OCI-LY1 (cell line): Measurements from ENCODE around the gene FMN2.

ENCODE experiments used
- H2AFZ ChIP-seq: fragments of 200-600 bp; sonication (generic), shearing (Covaris generic); 2 replicates; pipeline ENCODE4 v1.6.0; 2014; ENCODE audit warnings: antibody characterized with exemption, mild to moderate bottlenecking, low read length
- H3F3A ChIP-seq: fragments of 200-600 bp; sonication (generic), shearing (Covaris generic); 2 replicates; pipeline ENCODE4 v1.6.0; 2014; ENCODE audit warnings: mild to moderate bottlenecking, antibody characterized with exemption, low read length, moderate library complexity; ENCODE audit not compliant: insufficient read depth
- H3K27ac ChIP-seq: fragments of 200-600 bp; sonication (generic); 2 replicates; pipeline ENCODE4 v1.5.1; 2014; ENCODE audit warnings: low read length, mixed run types, mild to moderate bottlenecking, low read depth; ENCODE audit not compliant: poor library complexity, severe bottlenecking
- H3K27me3 ChIP-seq: fragments of 200-600 bp; sonication (generic); 2 replicates; pipeline ENCODE4 v1.6.0; 2014; ENCODE audit warnings: antibody characterized with exemption, mild to moderate bottlenecking, low read length, moderate library complexity; ENCODE audit not compliant: insufficient read depth
- H3K36me3 ChIP-seq: fragments of 200-600 bp; sonication (generic); 2 replicates; pipeline ENCODE4 v1.6.1; 2014; ENCODE audit warnings: mild to moderate bottlenecking, antibody characterized with exemption, low read length, moderate library complexity, mixed read lengths; ENCODE audit not compliant: insufficient read depth
- H3K4me1 ChIP-seq: fragments of 200-600 bp; sonication (generic); 2 replicates; pipeline ENCODE4 v1.5.1; 2014; ENCODE audit warnings: mild to moderate bottlenecking, low read length, moderate library complexity; ENCODE audit not compliant: insufficient read depth, severe bottlenecking
- H3K4me2 ChIP-seq: fragments of 200-600 bp; sonication (generic), shearing (Covaris generic); 2 replicates; pipeline ENCODE4 v1.6.1; 2014; ENCODE audit warnings: low read length
- H3K4me3 ChIP-seq: fragments of 200-600 bp; sonication (generic); 2 replicates; pipeline ENCODE4 v1.5.1; 2014; ENCODE audit warnings: low read length, low read depth, mild to moderate bottlenecking, mixed read lengths; ENCODE audit not compliant: poor library complexity, severe bottlenecking
- H3K79me2 ChIP-seq: fragments of 200-600 bp; shearing (Covaris generic); 2 replicates; pipeline ENCODE4 v1.6.1; 2016; ENCODE audit warnings: mixed run types, low read length, mixed read lengths; ENCODE audit not compliant: insufficient read depth
- H3K9ac ChIP-seq: fragments of 200-600 bp; sonication (generic), shearing (Covaris generic); 2 replicates; pipeline ENCODE4 v1.6.1; 2014; ENCODE audit warnings: mild to moderate bottlenecking, low read length, mixed read lengths
- H3K9me2 ChIP-seq: fragments of 200-600 bp; sonication (generic), shearing (Covaris generic); 2 replicates; pipeline ENCODE4 v1.6.1; 2014; ENCODE audit warnings: low read depth, mild to moderate bottlenecking, low read length, mixed read lengths
- H3K9me3 ChIP-seq: fragments of 200-600 bp; shearing (Covaris generic); 2 replicates; pipeline ENCODE4 v1.6.1; 2014; ENCODE audit warnings: low read length, mixed read lengths
- H4K20me1 ChIP-seq: fragments of 200-600 bp; sonication (generic), shearing (Covaris generic); 2 replicates; pipeline ENCODE4 v1.6.0; 2016; ENCODE audit warnings: mild to moderate bottlenecking, low read length; ENCODE audit not compliant: insufficient read depth
- EZH2 ChIP-seq: fragments of 200-600 bp; sonication (generic), shearing (Covaris generic); IDR thresholded peaks from 2 replicates; pipeline ENCODE4 v1.8.0; 2017; ENCODE audit warnings: borderline replicate concordance, mixed run types, mild to moderate bottlenecking, antibody characterized with exemption, low read length, moderate library complexity, mixed read lengths
- TF ChIP-seq, protein P1 (sequence below): fragments of 200-600 bp; sonication (generic), shearing (Covaris generic); IDR thresholded peaks from 2 replicates; pipeline ENCODE4 v1.5.1; 2017; ENCODE audit warnings: mild to moderate bottlenecking, antibody characterized with exemption, low read length, moderate library complexity, mixed read lengths

The FMN2 gene

DNA sequence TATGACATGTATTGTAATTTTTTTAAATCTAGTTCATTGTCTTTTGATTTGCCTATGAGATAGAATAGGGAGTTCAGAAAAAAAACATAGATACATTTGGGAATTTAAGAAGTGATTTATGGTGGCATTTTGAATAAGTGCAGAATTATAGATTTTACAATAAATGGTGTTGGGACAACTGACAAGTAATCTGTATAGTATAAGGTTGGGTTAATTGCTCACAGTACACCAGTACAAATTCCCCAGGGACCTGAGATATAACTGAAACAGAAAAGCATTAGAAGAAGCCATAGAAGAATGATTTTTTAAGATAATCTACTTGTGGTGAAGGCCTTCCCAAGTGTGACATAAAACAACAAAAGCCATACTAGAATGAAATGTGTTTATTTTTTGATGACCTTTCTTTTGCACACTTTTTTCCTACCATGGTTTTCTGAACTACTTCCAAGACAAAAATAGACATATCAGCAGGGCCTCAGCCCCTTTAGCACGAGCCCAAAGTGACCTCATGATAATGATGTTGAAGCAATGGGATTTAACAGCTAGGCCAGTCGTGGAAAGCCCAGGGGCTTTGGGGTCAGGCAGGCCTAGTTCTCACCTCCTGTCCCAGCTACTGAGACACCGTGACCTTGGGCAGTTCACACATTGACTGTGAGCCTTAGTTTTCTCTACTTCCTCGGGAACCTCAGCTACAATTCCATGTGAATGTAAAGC, 432.8 kb downstream of the FMN2 start:
- Histone ChIP-seq H3K27me3 (no peaks in the 10 kb centered on the region), H3K36me3 (no peaks in the 10 kb centered on the region), H3K9me2 (no peaks in the 10 kb centered on the region), H3F3A (no peaks in the 10 kb centered on the region), H3K4me2 (no peak overlapping the region), H3K4me3 (no peak overlapping the region), H4K20me1 (no peaks in the 10 kb centered on the region), H2AFZ (no peak overlapping the region), H3K79me2 (no peaks in the 10 kb centered on the region), H3K27ac (no peak overlapping the region), H3K9me3 (no peaks in the 10 kb centered on the region), H3K4me1 (no peaks in the 10 kb centered on the region), H3K9ac (no peak overlapping the region)
- TF ChIP-seq, protein P1, sequence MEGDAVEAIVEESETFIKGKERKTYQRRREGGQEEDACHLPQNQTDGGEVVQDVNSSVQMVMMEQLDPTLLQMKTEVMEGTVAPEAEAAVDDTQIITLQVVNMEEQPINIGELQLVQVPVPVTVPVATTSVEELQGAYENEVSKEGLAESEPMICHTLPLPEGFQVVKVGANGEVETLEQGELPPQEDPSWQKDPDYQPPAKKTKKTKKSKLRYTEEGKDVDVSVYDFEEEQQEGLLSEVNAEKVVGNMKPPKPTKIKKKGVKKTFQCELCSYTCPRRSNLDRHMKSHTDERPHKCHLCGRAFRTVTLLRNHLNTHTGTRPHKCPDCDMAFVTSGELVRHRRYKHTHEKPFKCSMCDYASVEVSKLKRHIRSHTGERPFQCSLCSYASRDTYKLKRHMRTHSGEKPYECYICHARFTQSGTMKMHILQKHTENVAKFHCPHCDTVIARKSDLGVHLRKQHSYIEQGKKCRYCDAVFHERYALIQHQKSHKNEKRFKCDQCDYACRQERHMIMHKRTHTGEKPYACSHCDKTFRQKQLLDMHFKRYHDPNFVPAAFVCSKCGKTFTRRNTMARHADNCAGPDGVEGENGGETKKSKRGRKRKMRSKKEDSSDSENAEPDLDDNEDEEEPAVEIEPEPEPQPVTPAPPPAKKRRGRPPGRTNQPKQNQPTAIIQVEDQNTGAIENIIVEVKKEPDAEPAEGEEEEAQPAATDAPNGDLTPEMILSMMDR: no peak
- TF ChIP-seq EZH2: no peak
